CD4-positive, alpha-beta T cell (primary cell): ENCODE results near the gene GPATCH2L. TPM values are rescaled to one million over a fixed set of nuclear protein-coding genes. Genes with fewer than 3 reads are reported as not detected.

Experiments used
- ATAC-seq: fragments of 200-7000 bp; cut with Tn5 transposase; one replicate; pipeline ENCODE4 v1.10.0; 2022; ENCODE audit warnings: mild to moderate bottlenecking; ENCODE audit not compliant: poor library complexity
- CTCF ChIA-PET: fragments of 350-600 bp; sonication (Branson Sonifier 250); formaldehyde crosslinking; loops from one replicate; lab custom pipeline; 2021; ENCODE audit warnings: antibody characterized with exemption, inconsistent platforms; lab: Charles Lee
- POLR2A ChIA-PET: fragments of 350-600 bp; sonication (Branson Sonifier 250); formaldehyde crosslinking; loops from one replicate; lab custom pipeline; 2021; ENCODE audit warnings: antibody characterized with exemption, inconsistent platforms; lab: Charles Lee
- DNase-seq, 14 experiments: peaks; one replicate each; pipeline ENCODE4 v3.0.0-alpha.2; 2013 to 2020; ENCODE audit warnings: mixed read lengths in 2 of 14
- H3K27ac ChIP-seq, 2 donors: one replicate each; pipeline versions ENCODE4 v1.5.1 to v1.7.0; 2013; ENCODE audit warnings: low read length in 2 of 2, low read depth in 1 of 2, mild to moderate bottlenecking in 1 of 2
- H3K27me3 ChIP-seq, 2 experiments: 1 replicate in 1 of 2; 2 replicates in 1 of 2; pipeline versions ENCODE4 v1.6.1 to v1.7.0; 2013; ENCODE audit warnings: low read length in 2 of 2, control low read depth in 1 of 2, mild to moderate bottlenecking in 1 of 2, moderate library complexity in 1 of 2; ENCODE audit not compliant: insufficient read depth in 2 of 2, control insufficient read depth in 1 of 2
- H3K36me3 ChIP-seq: one replicate; pipeline ENCODE4 v1.6.1; 2013; ENCODE audit warnings: low read length, control low read depth; ENCODE audit not compliant: insufficient read depth
- H3K4me1 ChIP-seq: one replicate; pipeline ENCODE4 v1.6.1; 2013; ENCODE audit warnings: low read length, control low read depth; ENCODE audit not compliant: insufficient read depth
- H3K4me3 ChIP-seq: one replicate; pipeline ENCODE4 v1.5.1; 2013; ENCODE audit warnings: mild to moderate bottlenecking, low read length, moderate library complexity
- H3K9me3 ChIP-seq, 2 experiments: 1 replicate in 1 of 2; 2 replicates in 1 of 2; pipeline versions ENCODE4 v1.6.1 to v1.7.0; 2013; ENCODE audit warnings: low read length in 2 of 2, mild to moderate bottlenecking in 2 of 2, control low read depth in 1 of 2, moderate library complexity in 1 of 2; ENCODE audit not compliant: control insufficient read depth in 1 of 2, insufficient read depth in 1 of 2
- H3K27ac Mint-ChIP-seq: one replicate; pipeline ENCODE4 v1.8.0; 2020; ENCODE audit warnings: mixed read lengths
- H3K27me3 Mint-ChIP-seq: one replicate; pipeline ENCODE4 v1.8.0; 2021; ENCODE audit warnings: mixed read lengths
- H3K36me3 Mint-ChIP-seq: one replicate; pipeline ENCODE4 v1.8.0; 2021; ENCODE audit warnings: low read depth, mixed read lengths
- H3K4me1 Mint-ChIP-seq: one replicate; pipeline ENCODE4 v1.8.0; 2021; ENCODE audit warnings: low read depth, mixed read lengths
- H3K4me3 Mint-ChIP-seq: one replicate; pipeline ENCODE4 v1.8.0; 2020; ENCODE audit warnings: mild to moderate bottlenecking, mixed read lengths
- H3K9me3 Mint-ChIP-seq: one replicate; pipeline ENCODE4 v1.8.0; 2020; ENCODE audit warnings: mixed read lengths
- CTCF ChIP-seq: fragments of 200-600 bp; IDR thresholded peaks from one replicate; pipeline ENCODE4 v1.8.0; 2022; ENCODE audit warnings: antibody characterized with exemption, mild to moderate bottlenecking
- intact Hi-C, 2 experiments: fragments of 100-400 bp; cut with DNase I in 1 of 2; cut with micrococcal nuclease in 1 of 2; formaldehyde crosslinking; loops; one replicate each; pipeline versions ENCODE4 v1.15.1 to v1.9.0; 2023 to 2025; cut with DNase I, micrococcal nuclease
- total RNA-seq, 174 experiments: library from RNA in 2 of 174; stranded (reverse) in 2 of 174; gene quantifications; one replicate each; pipeline ENCODE4 v1.2.3 and lab custom pipeline; 2021 to 2026

The GPATCH2L gene
- total RNA-seq, 2 experiments from 2014 or later, result 56.0 to 61.5 TPM

- H3K4me1 ChIP-seq, result no peaks in the 10 kb centered on the region
- intact Hi-C loops, result no loop called here
- H3K4me1 Mint-ChIP-seq, result no peaks in the 10 kb centered on the region
- no peak overlapping the region for H3K27ac Mint-ChIP-seq
- CTCF ChIA-PET, result no interaction called here
- no peaks in the 10 kb centered on the region for H3K9me3 ChIP-seq
- H3K27me3 Mint-ChIP-seq, result peaks cover 37% of the 10 kb centered on the region
- no peaks in the 10 kb centered on the region for H3K9me3 Mint-ChIP-seq
- TF ChIP-seq CTCF, result no peak
- peaks cover 0 to 2% of the 10 kb centered on the region in 2 experiments for H3K27me3 ChIP-seq
- ATAC-seq, result no peak
- no peak overlapping the region for H3K4me3 Mint-ChIP-seq
- no peaks in the 10 kb centered on the region for H3K36me3 ChIP-seq
- no peak overlapping the region for H3K27ac ChIP-seq
- POLR2A ChIA-PET, result no interaction called here
- no peaks in the 10 kb centered on the region for H3K36me3 Mint-ChIP-seq
- no peak overlapping the region for H3K4me3 ChIP-seq
- DNase-seq, result no peak
These were observed 36.7 kb upstream of the GPATCH2L start for GRCh38 chr14:76115010-76115422.

- Mint-ChIP-seq H3K27me3 (peaks cover 30% of the 10 kb centered on the region), H3K9me3 (no peaks in the 10 kb centered on the region), H3K36me3 (no peaks in the 10 kb centered on the region), H3K27ac (no peak overlapping the region), H3K4me1 (no peaks in the 10 kb centered on the region), H3K4me3 (no peak overlapping the region)
- no peak for TF ChIP-seq CTCF
- intact Hi-C loops, result no loop called here
- no peaks in the 10 kb centered on the region for H3K36me3 ChIP-seq
- ChIA-PET CTCF (no interaction called here), POLR2A (no interaction called here)
- ATAC-seq (no peak), DNase-seq (no peak)
- H3K27me3 ChIP-seq, result peaks cover 0 to 2% of the 10 kb centered on the region in 2 experiments
- H3K4me1 ChIP-seq, result no peaks in the 10 kb centered on the region
- H3K4me3 ChIP-seq, result no peak overlapping the region
- H3K27ac ChIP-seq, result no peak overlapping the region
- H3K9me3 ChIP-seq, result no peaks in the 10 kb centered on the region
These were observed 33.8 kb upstream of the GPATCH2L start for GRCh38 chr14:76117789-76118484.

GRCh38 chr14:76118594-76118993 is 33.1 kb upstream of the GPATCH2L start:
- H3K27ac Mint-ChIP-seq, result no peak overlapping the region
- Histone ChIP-seq H3K27ac (no peak overlapping the region), H3K27me3 (peaks cover 0 to 2% of the 10 kb centered on the region in 2 experiments), H3K9me3 (no peaks in the 10 kb centered on the region), H3K36me3 (no peaks in the 10 kb centered on the region), H3K4me3 (no peak overlapping the region), H3K4me1 (no peaks in the 10 kb centered on the region)
- H3K4me3 Mint-ChIP-seq, result no peak overlapping the region
- H3K9me3 Mint-ChIP-seq, result no peaks in the 10 kb centered on the region
- ChIA-PET POLR2A (no interaction called here), CTCF (interaction anchor here (0.9 kb wide), 1 partner anchor 384 kb away, joined by 4 read pairs; no protein-coding TSS in a partner anchor)
- ATAC-seq (no peak), DNase-seq (no peak)
- no peaks in the 10 kb centered on the region for H3K4me1 Mint-ChIP-seq
- no peak for TF ChIP-seq CTCF
- peaks cover 29% of the 10 kb centered on the region for H3K27me3 Mint-ChIP-seq
- intact Hi-C loops, result no loop called here
- no peaks in the 10 kb centered on the region for H3K36me3 Mint-ChIP-seq
